Forelimb muscle (tissue), 1 donor: ENCODE results near the gene NDUFA3. TPM values are rescaled to one million over a fixed set of nuclear protein-coding genes. Genes with fewer than 3 reads are reported as not detected.

Experiments
- DNase-seq: peaks from one replicate; pipeline ENCODE4 v3.0.0-alpha.2; 2013; ENCODE audit warnings: low read depth
- polyA plus RNA-seq: library from polyadenylated mRNA; unstranded; fragments of 120-200 nt; gene quantifications from one replicate; pipeline ENCODE4 v1.2.1, GENCODE V29; 2013; ENCODE audit not compliant: insufficient read length

Gene NDUFA3
- polyA plus RNA-seq, 1 donor = 120 TPM

GRCh38 chr19:54137699-54138488 lies 35.2 kb downstream of the NDUFA3 start, which contains the start of gene CNOT3:
Gene CNOT3, plus strand, starts transcription at chr19:54137762. Its CDS starts 5,217 bp downstream, at chr19:54142979.
- no peak for DNase-seq

GRCh38 chr19:54138489-54139256 lies 36.0 kb downstream of the NDUFA3 start:
- DNase-seq = no peak

- DNase-seq = no peak
These were observed 38.7 kb downstream of the NDUFA3 start for GRCh38 chr19:54141356-54141755.

GRCh38 chr19:54142166-54142780 lies 39.6 kb downstream of the NDUFA3 start:
- no peak for DNase-seq

GRCh38 chr19:54145541-54146158 lies 43.0 kb downstream of the NDUFA3 start:
- no peak for DNase-seq

- no peak for DNase-seq
These were observed 45.0 kb downstream of the NDUFA3 start for GRCh38 chr19:54147676-54148075.

- DNase-seq = no peak
These were observed 45.5 kb downstream of the NDUFA3 start for GRCh38 chr19:54148158-54148557.

GRCh38 chr19:54149021-54149812 lies 46.6 kb downstream of the NDUFA3 start:
- DNase-seq = no peak

- DNase-seq = no peak
These were observed 48.8 kb downstream of the NDUFA3 start for GRCh38 chr19:54151362-54152035.

- DNase-seq = no peak
These were observed 49.6 kb downstream of the NDUFA3 start for GRCh38 chr19:54152267-54152666.

GRCh38 chr19:54152878-54153524 lies 50.3 kb downstream of the NDUFA3 start:
- DNase-seq = no peak

GRCh38 chr19:54153731-54154326 lies 51.2 kb downstream of the NDUFA3 start:
- DNase-seq = no peak

- no peak for DNase-seq
These were observed 52.1 kb downstream of the NDUFA3 start for GRCh38 chr19:54154603-54155345.

- DNase-seq = no peak
These were observed 53.0 kb downstream of the NDUFA3 start for GRCh38 chr19:54155694-54156093.

- DNase-seq = no peak
These were observed 53.8 kb downstream of the NDUFA3 start for GRCh38 chr19:54156490-54156889.

GRCh38 chr19:54156953-54157352 lies 54.3 kb downstream of the NDUFA3 start:
- no peak for DNase-seq
